HepG2 (cell line): ENCODE measurements around the gene PLEKHA5. TPM values are rescaled to one million over a fixed set of nuclear protein-coding genes. Genes with fewer than 3 reads are reported as not detected.

Experiments
- ATAC-seq: fragments of 200-7000 bp; cut with Tn5 transposase; 3 replicates; pipeline ENCODE4 v1.9.1; 2020; ENCODE audit warnings: mild to moderate bottlenecking, moderate library complexity
- BruUV-seq: library from RNA; stranded (reverse); fragments of 400-500 nt; replicated peaks from 2 replicates; lab custom pipeline; 2021; lab: Mats Ljungman, UMichigan
- CTCF ChIA-PET: fragments of 300-600 bp; formaldehyde crosslinking; extraction: SDS; loops from one replicate; lab custom pipeline; 2021; ENCODE audit warnings: low total read pairs, inconsistent platforms, low intra/inter-chr PET ratio; lab: Yijun Ruan, JAX
- POLR2A ChIA-PET: fragments of 350-600 bp; sonication (Branson Sonifier 250); formaldehyde crosslinking; loops from one replicate; lab custom pipeline; 2020; ENCODE audit warnings: antibody characterized with exemption, inconsistent platforms; lab: Yijun Ruan, JAX
- DNase-seq: peaks from one replicate; pipeline ENCODE4 v3.0.0-alpha.2; 2015; ENCODE audit warnings: low spot score
- FAIRE-seq: peaks from 3 replicates; lab custom pipeline; 2011; peaks lifted over from hg19 to GRCh38; lab: Jason Lieb, UNC
- H2AFZ ChIP-seq: one replicate; pipeline ENCODE4 v1.6.1; 2011; ENCODE audit warnings: low read length, inconsistent platforms
- H3K27ac ChIP-seq: fragments of 300-600 bp; 3 replicates; pipeline ENCODE4 v1.8.0; 2011; ENCODE audit warnings: mixed run types, mild to moderate bottlenecking, mixed read lengths, low read length, inconsistent platforms; ENCODE audit not compliant: insufficient read depth; ENCODE audit errors: extremely low read length
- H3K27me3 ChIP-seq, 2 experiments: fragments of 200-600 bp in 1 of 2; 2 replicates in 1 of 2; 3 replicates in 1 of 2; pipeline versions ENCODE4 v1.6.0 to v1.8.0; 2011; ENCODE audit warnings: low read length in 2 of 2, mild to moderate bottlenecking in 2 of 2, moderate library complexity in 2 of 2, inconsistent platforms in 1 of 2; ENCODE audit not compliant: insufficient read depth in 2 of 2, control insufficient read depth in 1 of 2
- H3K36me3 ChIP-seq, 2 experiments: fragments of 200-600 bp in 1 of 2; replicated peaks in 1 of 2; 2 replicates in 1 of 2; 3 replicates in 1 of 2; pipeline versions ENCODE4 v1.5.1 to v1.8.0; 2011; ENCODE audit warnings: low read length in 2 of 2, inconsistent platforms in 1 of 2; ENCODE audit not compliant: insufficient read depth in 2 of 2, control insufficient read depth in 1 of 2
- H3K4me1 ChIP-seq: 2 replicates; pipeline ENCODE4 v1.5.1; 2012; ENCODE audit warnings: low read length, inconsistent platforms; ENCODE audit not compliant: insufficient read depth
- H3K4me2 ChIP-seq: 2 replicates; pipeline ENCODE4 v1.6.0; 2011; ENCODE audit warnings: low read depth, low read length, inconsistent platforms
- H3K4me3 ChIP-seq, 3 experiments: fragments of 200-600 bp in 1 of 3; sonication (generic), shearing (Covaris generic) in 1 of 3; replicated peaks in 1 of 3; 2 replicates each; pipeline ENCODE4 v1.5.1; 2011 to 2016; ENCODE audit warnings: low read length in 3 of 3, inconsistent platforms in 2 of 3, low read depth in 2 of 3, mild to moderate bottlenecking in 2 of 3, control low read depth in 1 of 3, mixed read lengths in 1 of 3; ENCODE audit not compliant: insufficient read depth in 1 of 3
- H3K79me2 ChIP-seq: one replicate; pipeline ENCODE4 v1.6.1; 2011; ENCODE audit warnings: low read length, inconsistent platforms; ENCODE audit not compliant: insufficient read depth
- H3K9ac ChIP-seq: 2 replicates; pipeline ENCODE4 v1.6.0; 2011; ENCODE audit warnings: mild to moderate bottlenecking, low read depth, low read length, inconsistent platforms; ENCODE audit not compliant: insufficient read depth
- H3K9me3 ChIP-seq: 2 replicates; pipeline ENCODE4 v1.5.1; 2012; ENCODE audit warnings: mild to moderate bottlenecking, low read length
- H4K20me1 ChIP-seq: 2 replicates; pipeline ENCODE4 v1.6.0; 2011; ENCODE audit warnings: inconsistent platforms, mild to moderate bottlenecking, low read length, moderate library complexity; ENCODE audit not compliant: insufficient read depth
- FOXM1 ChIP-seq: sonication (generic); formaldehyde crosslinking; IDR thresholded peaks from 2 replicates; pipeline ENCODE4 v1.5.0; 2020; ENCODE audit warnings: missing genetic modification reagents
- HIVEP1 ChIP-seq: sonication (generic); formaldehyde crosslinking; IDR thresholded peaks from 2 replicates; pipeline ENCODE4 v1.4.0; 2020; ENCODE audit warnings: mild to moderate bottlenecking, missing genetic modification reagents
- HNRNPH1 ChIP-seq: fragments of 200-400 bp; formaldehyde crosslinking; optimal IDR thresholded peaks from 2 replicates; pipeline ENCODE3; 2017; ENCODE audit warnings: mild to moderate bottlenecking, low read depth, low read length
- NONO ChIP-seq, 2 experiments: fragments of 450-650 bp in 1 of 2; sonication (generic) in 1 of 2; formaldehyde crosslinking in 1 of 2; IDR thresholded peaks in 1 of 2; conservative IDR thresholded peaks in 1 of 2; 2 replicates each; pipeline versions ENCODE4 v1.6.1 to v1.8.0; 2017 to 2022; ENCODE audit warnings: mild to moderate bottlenecking in 1 of 2, missing genetic modification reagents in 1 of 2, moderate library complexity in 1 of 2
- SAFB2 ChIP-seq: sonication (generic); formaldehyde crosslinking; IDR thresholded peaks from 2 replicates; pipeline ENCODE4 v1.5.1; 2020; ENCODE audit warnings: missing genetic modification reagents, low read depth, mild to moderate bottlenecking, borderline replicate concordance
- TGIF2 ChIP-seq: IDR thresholded peaks from 2 replicates; pipeline ENCODE4 v1.6.1; 2016; ENCODE audit warnings: control low read depth, missing compliant biosample characterization
- TRIM24 ChIP-seq: sonication (generic); formaldehyde crosslinking; IDR thresholded peaks from 2 replicates; pipeline ENCODE4 v1.8.0; 2022; ENCODE audit warnings: mild to moderate bottlenecking, missing genetic modification reagents
- ZBTB4 ChIP-seq: sonication (generic); formaldehyde crosslinking; IDR thresholded peaks from 2 replicates; pipeline ENCODE4 v1.4.0; 2020; ENCODE audit warnings: missing genetic modification reagents, mild to moderate bottlenecking, borderline replicate concordance
- ZNF256 ChIP-seq: sonication (generic); formaldehyde crosslinking; conservative IDR thresholded peaks from 2 replicates; pipeline ENCODE4 v1.4.0; 2020; ENCODE audit warnings: missing genetic modification reagents
- ZNF296 ChIP-seq: sonication (generic); formaldehyde crosslinking; conservative IDR thresholded peaks from 2 replicates; pipeline ENCODE4 v1.5.0; 2020; ENCODE audit warnings: mild to moderate bottlenecking, missing genetic modification reagents
- ZNF333 ChIP-seq: sonication (generic); formaldehyde crosslinking; IDR thresholded peaks from 2 replicates; pipeline ENCODE4 v1.4.0; 2020; ENCODE audit warnings: mild to moderate bottlenecking, missing genetic modification reagents, borderline replicate concordance
- ZNF569 ChIP-seq: sonication (generic); formaldehyde crosslinking; IDR thresholded peaks from 2 replicates; pipeline ENCODE4 v1.5.0; 2020; ENCODE audit warnings: mild to moderate bottlenecking, missing genetic modification reagents, moderate library complexity, borderline replicate concordance
- ZNF605 ChIP-seq: sonication (generic); formaldehyde crosslinking; IDR thresholded peaks from 2 replicates; pipeline ENCODE4 v1.8.0; 2022; ENCODE audit warnings: mild to moderate bottlenecking, missing genetic modification reagents
- WGBS: methylation state at CpG from one replicate; pipeline ENCODE4 v1.1.6; 2017; ENCODE audit warnings: low lambda C conversion rate; 5-methylcytosine and 5-hydroxymethylcytosine counted together
- in situ Hi-C: cut with HindIII; loops from 2 replicates; pipeline ENCODE4 v1.10.0; 2017; ENCODE audit warnings: low pct_unique_long_range_greater_than_20kb; ENCODE audit not compliant: extremely low pct_ligation_motif_present
- intact Hi-C: fragments of 100-400 bp; cut with micrococcal nuclease; formaldehyde crosslinking; loops from one replicate; pipeline ENCODE4 v1.10.0; 2022; ENCODE audit not compliant: unreplicated experiment
- polyA plus RNA-seq, 8 experiments: library from polyadenylated mRNA; depleted of rRNA in 3 of 8; stranded (reverse) in 7 of 8; unstranded in 1 of 8; fragments of >200 nt; fragmentation: Illumina TruSeq in 4 of 8; extraction: Trizol in 4 of 8; gene quantifications; 2 replicates each; pipeline versions ENCODE4 v1.2.1 to v1.2.3, GENCODE V29; 2011 to 2016; ENCODE audit warnings: low read depth in 4 of 8, missing spikeins in 1 of 8, mixed read lengths in 1 of 8; ENCODE audit not compliant: insufficient read depth in 1 of 8
- total RNA-seq, 5 experiments: library from RNA; depleted of rRNA; stranded (reverse); fragments of >200 nt; fragmentation: Illumina TruSeq; extraction: Trizol; gene quantifications; 2 replicates each; pipeline ENCODE4 v1.2.3, GENCODE V29; 2016; ENCODE audit warnings: low read depth in 1 of 5

The PLEKHA5 gene
- total and polyA plus RNA-seq, 2 of the 13 experiments (the other 11 are each of a cell fraction or from before 2014, with no cell fraction given): 4.2 to 15.4 TPM

GRCh38 chr12:19369691-19370148 lies 240.2 kb downstream of the PLEKHA5 start:
- POLR2A ChIA-PET: no interaction called here
- no peaks in the 10 kb centered on the region for H3K4me1 ChIP-seq
- no TSS peak for BruUV-seq
- H4K20me1 ChIP-seq: no peaks in the 10 kb centered on the region
- CTCF ChIA-PET: no interaction called here
- FAIRE-seq (no peak), ATAC-seq (no peak), DNase-seq (no peak)
- in situ Hi-C loops (no loop called here), intact Hi-C loops (no loop called here)
- H3K27ac ChIP-seq: no peak overlapping the region
- H3K9me3 ChIP-seq: no peaks in the 10 kb centered on the region
- no peak overlapping the region for H2AFZ ChIP-seq
- no peaks in the 10 kb centered on the region for H3K27me3 ChIP-seq
- peaks cover 0 to 16% of the 10 kb centered on the region in 2 experiments; a peak in 2 of 5 replicates for H3K36me3 ChIP-seq
- H3K9ac ChIP-seq: no peak overlapping the region
- H3K4me2 ChIP-seq: no peak overlapping the region
- H3K79me2 ChIP-seq: no peaks in the 10 kb centered on the region
- TF ChIP-seq NONO (IDR thresholded peaks at IDR 0.05) (no peak), NONO (CRISPR knock-in tag; conservative IDR thresholded peaks at IDR 0.05) (no peak), ZNF333 (CRISPR knock-in tag) (no peak), ZNF605 (no peak), ZNF569 (CRISPR knock-in tag) (no peak), HIVEP1 (CRISPR knock-in tag) (no peak), HNRNPH1 (no peak), TRIM24 (CRISPR knock-in tag) (no peak)
- 95% methylated on average over 6 of the region's 6 CpGs for WGBS
- no peak overlapping the region for H3K4me3 ChIP-seq

- no peak overlapping the region for H3K27ac ChIP-seq
- no peak for TF ChIP-seq ZBTB4 (CRISPR knock-in tag)
- no peak for TF ChIP-seq TGIF2 (CRISPR knock-in tag)
- no peak for TF ChIP-seq HNRNPH1
- TF ChIP-seq FOXM1 (CRISPR knock-in tag): no peak
- TF ChIP-seq ZNF256 (CRISPR knock-in tag): no peak
- no peak for TF ChIP-seq SAFB2 (CRISPR knock-in tag)
- TF ChIP-seq ZNF296: no peak
- TF ChIP-seq, all 625 proteins: peak for 0
- intact Hi-C loops: no loop called here
- FAIRE-seq (no peak), DNase-seq (no peak), ATAC-seq (no peak)
- no peaks in the 10 kb centered on the region for H3K9me3 ChIP-seq
- H3K4me1 ChIP-seq: no peaks in the 10 kb centered on the region
- in situ Hi-C loops: no loop called here
- WGBS: 98% methylated on average over 4 of the region's 4 CpGs
- peaks cover 0 to 11% of the 10 kb centered on the region in 2 experiments; a peak in 2 of 5 replicates for H3K36me3 ChIP-seq
- H4K20me1 ChIP-seq: no peaks in the 10 kb centered on the region
- no TSS peak for BruUV-seq
- H2AFZ ChIP-seq: no peak overlapping the region
- no peaks in the 10 kb centered on the region for H3K79me2 ChIP-seq
- H3K9ac ChIP-seq: no peak overlapping the region
- H3K27me3 ChIP-seq: no peaks in the 10 kb centered on the region
- POLR2A ChIA-PET: no interaction called here
- CTCF ChIA-PET: no interaction called here
- H3K4me3 ChIP-seq: no peak overlapping the region
- H3K4me2 ChIP-seq: no peak overlapping the region
Observed at GRCh38 chr12:19373586-19373985, 244.1 kb downstream of the PLEKHA5 start.
